ENCODE data around the gene ARHGEF40.

ARHGEF40 gene

DNA sequence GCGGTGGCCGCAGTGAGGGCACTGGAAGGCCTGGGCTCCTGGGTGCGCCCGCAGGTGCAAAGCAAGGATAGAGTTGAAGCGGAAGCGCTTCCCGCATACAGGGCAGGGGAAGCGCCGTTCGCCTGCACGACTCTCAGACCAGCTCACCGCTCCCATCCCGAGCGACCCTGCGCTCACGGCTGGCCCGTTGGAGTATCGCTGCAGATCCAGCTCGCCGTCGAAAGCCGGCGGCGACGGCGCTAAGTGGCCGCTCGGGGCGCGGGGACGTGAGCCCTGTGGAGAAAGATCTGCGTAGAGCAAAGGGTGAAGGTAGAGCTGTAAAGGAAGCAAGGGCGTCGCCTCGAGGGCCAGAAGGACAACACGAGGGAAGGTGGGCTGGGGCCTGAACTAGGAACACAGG is 22.9 kb downstream of the ARHGEF40 start:
- H3K27me3 ChIP-seq (ENCODE audit: insufficient read depth, low read depth, severe bottlenecking), result no peaks in the 10 kb centered on the region
- no peaks in the 10 kb centered on the region for H3K9me3 ChIP-seq (ENCODE audit: severe bottlenecking)
- no peak overlapping the region for H3K4me3 ChIP-seq (ENCODE audit: low read depth, low read length)
- peaks cover 63% of the 10 kb centered on the region for H3K36me3 ChIP-seq
- peak overlapping the region; percentile 99 for H3K27ac ChIP-seq
- no peak for TF ChIP-seq CTCF (IDR thresholded peaks at IDR 0.05; ENCODE audit: low read depth, low read length)
- no peak for DNase-seq

DNA sequence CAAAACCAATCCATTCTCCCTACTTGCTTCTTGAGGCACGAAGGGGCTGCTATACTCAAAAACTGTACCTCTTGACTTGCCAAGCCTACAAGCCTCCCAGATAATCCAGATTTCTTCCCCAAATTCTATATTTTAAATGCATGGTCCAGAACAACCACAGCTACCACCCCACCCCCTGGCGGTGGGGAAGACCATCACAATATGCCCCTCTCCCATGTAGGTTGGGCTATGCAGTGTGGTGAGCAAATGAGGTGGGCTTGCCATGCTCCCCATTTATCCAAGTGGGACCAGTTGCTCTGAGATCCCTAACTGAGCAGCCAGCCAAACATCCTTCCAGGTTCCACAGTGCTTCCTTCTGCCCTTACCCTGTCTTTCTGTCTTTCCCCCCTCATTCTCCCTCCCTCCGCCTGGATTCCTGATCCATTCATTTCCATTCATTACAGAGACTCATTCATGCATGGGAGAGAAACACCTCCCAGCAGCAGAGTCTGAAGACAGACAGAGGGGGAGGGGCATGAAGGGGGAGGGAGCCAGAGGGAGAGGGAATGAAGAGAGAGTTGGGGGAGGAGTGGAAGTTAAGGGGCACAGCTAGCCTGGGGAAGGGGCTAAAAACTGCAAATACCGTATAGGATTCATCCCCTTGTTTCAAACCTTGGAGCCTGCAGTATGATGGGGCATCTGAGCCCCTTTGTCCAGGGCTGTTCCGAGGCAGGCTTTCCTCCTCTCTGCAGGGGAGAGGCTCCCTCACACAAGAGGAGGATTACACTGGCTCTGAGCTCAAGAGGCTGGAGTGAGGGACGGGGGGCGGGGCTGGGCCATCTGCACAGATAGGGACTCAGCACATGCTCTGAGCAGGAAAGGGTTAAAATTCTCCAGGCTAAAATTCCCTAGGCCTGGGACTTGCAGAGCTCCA is 23.9 kb downstream of the ARHGEF40 start:
- Histone ChIP-seq H3K4me3 (ENCODE audit: low read depth, low read length) (peak overlapping the region; percentile 49), H3K9me3 (ENCODE audit: severe bottlenecking) (no peaks in the 10 kb centered on the region), H3K27ac (peak overlapping the region; percentile 99), H3K36me3 (peaks cover 53% of the 10 kb centered on the region), H3K27me3 (ENCODE audit: insufficient read depth, low read depth, severe bottlenecking) (no peaks in the 10 kb centered on the region)
- peak; percentile 97 for DNase-seq
- peak; percentile 50 for TF ChIP-seq CTCF (IDR thresholded peaks at IDR 0.05; ENCODE audit: low read depth, low read length)

GRCh38 chr14:21095430-21096205 is 25.5 kb downstream of the ARHGEF40 start:
- Histone ChIP-seq H3K27me3 (ENCODE audit: insufficient read depth, low read depth, severe bottlenecking) (no peaks in the 10 kb centered on the region), H3K9me3 (ENCODE audit: severe bottlenecking) (no peaks in the 10 kb centered on the region), H3K27ac (peak overlapping the region; percentile 98), H3K4me3 (ENCODE audit: low read depth, low read length) (peak overlapping the region; percentile 74), H3K36me3 (peaks cover 37% of the 10 kb centered on the region)
- no peak for TF ChIP-seq CTCF (IDR thresholded peaks at IDR 0.05; ENCODE audit: low read depth, low read length)
- peak; percentile 66 for DNase-seq

DNA sequence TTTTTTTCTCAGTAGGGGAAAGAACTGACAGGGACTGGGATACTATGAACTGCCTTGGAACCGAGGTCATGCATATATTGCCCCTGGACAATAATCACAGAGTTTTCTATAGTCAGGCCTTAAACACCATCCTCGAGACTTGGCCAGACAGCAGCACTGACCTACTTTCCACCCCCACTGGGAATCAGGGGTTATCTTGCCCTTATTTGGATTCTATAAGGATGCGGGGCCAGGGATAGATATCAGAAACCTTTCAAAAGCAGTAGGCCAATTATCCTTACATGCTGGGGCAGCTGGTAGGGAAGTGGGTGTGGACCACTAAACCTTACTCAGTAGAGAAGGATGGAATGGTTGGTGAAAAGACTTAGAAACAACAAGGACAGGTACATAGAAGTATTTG is 26.3 kb downstream of the ARHGEF40 start:
- TF ChIP-seq CTCF (IDR thresholded peaks at IDR 0.05; ENCODE audit: low read depth, low read length), result no peak
- Histone ChIP-seq H3K27me3 (ENCODE audit: insufficient read depth, low read depth, severe bottlenecking) (no peaks in the 10 kb centered on the region), H3K27ac (peak overlapping the region; percentile 98), H3K36me3 (peaks cover 29% of the 10 kb centered on the region), H3K4me3 (ENCODE audit: low read depth, low read length) (peak overlapping the region; percentile 74), H3K9me3 (ENCODE audit: severe bottlenecking) (no peaks in the 10 kb centered on the region)
- DNase-seq, result peak; percentile 42

DNA sequence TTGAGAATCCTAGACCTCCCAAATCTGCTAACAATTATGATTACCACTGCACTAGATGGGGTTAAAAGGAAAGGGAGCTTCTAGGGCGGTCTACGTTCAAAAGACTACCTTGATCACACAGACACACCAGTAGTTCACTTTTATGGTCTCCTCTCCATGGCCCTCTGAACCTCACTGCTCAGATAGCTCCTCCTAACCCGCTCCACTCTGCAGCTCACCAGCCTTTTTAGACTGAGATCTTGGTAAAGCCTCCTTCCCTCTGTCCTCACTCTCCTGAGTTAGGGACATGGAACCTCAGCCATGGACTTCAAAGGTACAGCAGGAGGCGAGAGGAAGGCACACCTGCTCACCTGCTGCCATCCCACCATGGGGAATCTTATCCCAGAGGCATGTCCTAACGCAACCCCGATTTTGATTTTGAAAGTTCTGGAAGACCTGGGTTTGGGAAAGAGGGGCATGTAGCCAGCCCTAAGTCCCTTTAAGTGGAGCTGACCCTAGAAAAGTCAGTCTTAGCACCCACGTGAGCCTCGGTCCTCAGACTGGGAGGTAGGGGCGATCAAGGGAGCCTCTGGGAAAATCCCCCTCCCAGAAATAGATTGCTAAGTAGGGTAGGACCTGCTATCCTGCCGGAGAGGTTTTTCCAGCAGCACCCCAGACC is 27.0 kb downstream of the ARHGEF40 start:
- Histone ChIP-seq H3K9me3 (ENCODE audit: severe bottlenecking) (no peaks in the 10 kb centered on the region), H3K27me3 (ENCODE audit: insufficient read depth, low read depth, severe bottlenecking) (no peaks in the 10 kb centered on the region), H3K27ac (peak overlapping the region; percentile 98), H3K4me3 (ENCODE audit: low read depth, low read length) (peak overlapping the region; percentile 74), H3K36me3 (peaks cover 22% of the 10 kb centered on the region)
- DNase-seq, result peak; percentile 17
- TF ChIP-seq CTCF (IDR thresholded peaks at IDR 0.05; ENCODE audit: low read depth, low read length), result no peak

Data from WERI-Rb-1 (cell line).